SU-DHL-6 (cell line): Measurements from ENCODE around the gene ADGRD1.

Source experiments
- H2AFZ ChIP-seq: fragments of 200-600 bp; sonication (generic); 2 replicates; pipeline ENCODE4 v1.6.1; 2014; ENCODE audit warnings: low read depth, mild to moderate bottlenecking, moderate library complexity, mixed read lengths, antibody characterized with exemption, low read length; ENCODE audit not compliant: severe bottlenecking
- H3F3A ChIP-seq: fragments of 200-600 bp; shearing (Covaris generic); 2 replicates; pipeline ENCODE4 v1.6.0; 2016; ENCODE audit warnings: antibody characterized with exemption, mild to moderate bottlenecking; ENCODE audit not compliant: insufficient read depth
- H3K27ac ChIP-seq: fragments of 200-600 bp; sonication (generic); 2 replicates; pipeline ENCODE4 v1.5.1; 2016; ENCODE audit warnings: low read depth, mild to moderate bottlenecking, low read length, moderate library complexity, mixed read lengths
- H3K27me3 ChIP-seq: fragments of 200-600 bp; sonication (generic), shearing (Covaris generic); 2 replicates; pipeline ENCODE4 v1.6.0; 2014; ENCODE audit warnings: mild to moderate bottlenecking, low read length
- H3K36me3 ChIP-seq: fragments of 200-600 bp; sonication (generic); 2 replicates; pipeline ENCODE4 v1.6.1; 2014; ENCODE audit warnings: mild to moderate bottlenecking, low read length, mixed read lengths
- H3K4me2 ChIP-seq: fragments of 300-600, 200-600 bp; shearing (Covaris generic), sonication (generic); 2 replicates; pipeline ENCODE4 v1.6.0; 2014; ENCODE audit warnings: low read length, low read depth, mild to moderate bottlenecking; ENCODE audit not compliant: poor library complexity, severe bottlenecking
- H3K4me3 ChIP-seq: fragments of 200-600 bp; sonication (generic); 2 replicates; pipeline ENCODE4 v1.5.1; 2014; ENCODE audit warnings: antibody characterized with exemption, low read length, mild to moderate bottlenecking, mixed read lengths; ENCODE audit not compliant: insufficient read depth, poor library complexity, severe bottlenecking
- H3K79me2 ChIP-seq: fragments of 200-600 bp; sonication (generic); 2 replicates; pipeline ENCODE4 v1.6.1; 2014; ENCODE audit warnings: mild to moderate bottlenecking, low read length, moderate library complexity; ENCODE audit not compliant: insufficient read depth
- H3K9ac ChIP-seq: fragments of 200-600 bp; sonication (generic); 2 replicates; pipeline ENCODE4 v1.7.0; 2014; ENCODE audit warnings: mild to moderate bottlenecking, low read length
- H3K9me2 ChIP-seq: fragments of 200-600 bp; sonication (generic); replicated peaks from 2 replicates; pipeline ENCODE4 v1.6.1; 2014; ENCODE audit warnings: low read length; ENCODE audit not compliant: insufficient read depth
- H3K9me3 ChIP-seq: fragments of 200-600 bp; sonication (generic); 2 replicates; pipeline ENCODE4 v1.6.1; 2014; ENCODE audit warnings: low read length, mixed read lengths; ENCODE audit not compliant: insufficient read depth
- H4K20me1 ChIP-seq: fragments of 200-600 bp; sonication (generic); 2 replicates; pipeline ENCODE4 v1.6.1; 2014; ENCODE audit warnings: low read depth, mild to moderate bottlenecking, antibody characterized with exemption, low read length, moderate library complexity, mixed read lengths
- EZH2phosphoT487 ChIP-seq: fragments of 200-600 bp; sonication (generic), shearing (Covaris generic); conservative IDR thresholded peaks from 2 replicates; pipeline ENCODE4 v1.6.1; 2018; ENCODE audit warnings: mild to moderate bottlenecking, antibody characterized with exemption, low read length, moderate library complexity, mixed read lengths
- TF ChIP-seq, protein P1 (sequence below): fragments of 200-600 bp; sonication (generic); IDR thresholded peaks from one replicate; pipeline ENCODE4 v1.5.1; 2017; ENCODE audit warnings: antibody characterized with exemption, mild to moderate bottlenecking, low read length, moderate library complexity; ENCODE audit not compliant: insufficient read depth, poor library complexity, severe bottlenecking

The ADGRD1 gene

DNA sequence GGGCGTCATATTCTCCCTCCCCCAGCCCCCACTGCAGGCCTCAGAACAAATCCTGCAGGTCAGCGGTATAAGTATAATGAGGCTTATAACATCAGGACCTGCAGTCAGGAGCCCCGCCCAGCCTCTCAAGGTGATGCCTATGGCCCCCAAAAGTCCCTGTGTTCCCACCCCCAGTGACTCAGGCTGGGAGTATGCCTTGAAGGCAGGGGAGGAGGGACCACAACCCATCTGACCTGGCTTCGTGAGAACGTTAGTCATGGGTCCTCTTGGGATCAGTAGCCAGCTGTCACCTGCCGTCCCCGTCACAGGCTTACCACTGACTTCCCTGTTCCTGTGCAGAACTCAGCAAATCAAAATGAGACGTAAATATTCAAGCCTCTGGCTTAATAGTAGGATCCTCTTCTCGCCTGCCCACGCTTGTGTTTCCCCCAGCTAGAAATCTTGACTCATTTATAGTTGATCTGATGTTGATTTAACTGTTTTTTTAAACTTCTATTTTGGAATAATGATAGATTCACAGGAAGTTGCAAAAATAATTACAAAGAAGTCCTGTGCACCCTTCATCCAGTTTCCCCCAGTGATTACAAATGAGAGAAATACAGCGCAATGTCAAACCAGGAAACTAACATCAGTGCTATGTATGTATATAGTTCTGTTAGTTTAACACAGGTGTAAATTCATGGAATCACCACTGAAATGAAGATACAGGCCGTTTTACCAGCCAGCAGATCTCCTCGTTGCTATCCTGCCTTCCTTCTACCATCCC, 107.5 kb downstream of the ADGRD1 start:
- H3K27me3 ChIP-seq = no peaks in the 10 kb centered on the region
- H3K4me3 ChIP-seq = no peak overlapping the region
- no peaks in the 10 kb centered on the region for H3K9me2 ChIP-seq
- H4K20me1 ChIP-seq = no peaks in the 10 kb centered on the region
- no peaks in the 10 kb centered on the region for H3K79me2 ChIP-seq
- no peaks in the 10 kb centered on the region for H3K9me3 ChIP-seq
- no peak overlapping the region for H3K9ac ChIP-seq
- no peaks in the 10 kb centered on the region for H3K36me3 ChIP-seq
- no peaks in the 10 kb centered on the region for H3F3A ChIP-seq
- TF ChIP-seq EZH2phosphoT487 = no peak
- TF ChIP-seq, protein P1, sequence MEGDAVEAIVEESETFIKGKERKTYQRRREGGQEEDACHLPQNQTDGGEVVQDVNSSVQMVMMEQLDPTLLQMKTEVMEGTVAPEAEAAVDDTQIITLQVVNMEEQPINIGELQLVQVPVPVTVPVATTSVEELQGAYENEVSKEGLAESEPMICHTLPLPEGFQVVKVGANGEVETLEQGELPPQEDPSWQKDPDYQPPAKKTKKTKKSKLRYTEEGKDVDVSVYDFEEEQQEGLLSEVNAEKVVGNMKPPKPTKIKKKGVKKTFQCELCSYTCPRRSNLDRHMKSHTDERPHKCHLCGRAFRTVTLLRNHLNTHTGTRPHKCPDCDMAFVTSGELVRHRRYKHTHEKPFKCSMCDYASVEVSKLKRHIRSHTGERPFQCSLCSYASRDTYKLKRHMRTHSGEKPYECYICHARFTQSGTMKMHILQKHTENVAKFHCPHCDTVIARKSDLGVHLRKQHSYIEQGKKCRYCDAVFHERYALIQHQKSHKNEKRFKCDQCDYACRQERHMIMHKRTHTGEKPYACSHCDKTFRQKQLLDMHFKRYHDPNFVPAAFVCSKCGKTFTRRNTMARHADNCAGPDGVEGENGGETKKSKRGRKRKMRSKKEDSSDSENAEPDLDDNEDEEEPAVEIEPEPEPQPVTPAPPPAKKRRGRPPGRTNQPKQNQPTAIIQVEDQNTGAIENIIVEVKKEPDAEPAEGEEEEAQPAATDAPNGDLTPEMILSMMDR = no peak
- no peak overlapping the region for H3K27ac ChIP-seq
- no peak overlapping the region for H3K4me2 ChIP-seq
- no peak overlapping the region for H2AFZ ChIP-seq

DNA sequence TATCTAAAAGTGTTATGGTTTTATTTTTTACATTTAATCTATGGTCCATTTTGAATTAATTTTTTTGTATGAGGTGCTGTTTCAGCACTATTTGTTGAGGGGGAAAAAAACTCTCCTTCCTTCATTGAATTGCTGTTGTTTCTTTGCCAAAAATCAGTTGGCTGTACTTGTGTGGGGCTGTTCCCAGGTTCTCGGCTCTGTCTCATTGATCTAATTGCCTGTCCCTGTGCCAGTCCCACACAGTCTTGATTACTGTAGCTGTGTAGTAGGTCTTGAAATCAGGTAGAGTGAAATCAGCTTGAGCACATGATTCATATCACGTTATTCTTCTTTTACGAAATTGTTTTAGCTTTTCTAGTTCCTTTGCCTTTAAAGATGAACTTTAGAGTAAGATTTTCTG, 109.7 kb downstream of the ADGRD1 start:
- Histone ChIP-seq H3F3A (no peaks in the 10 kb centered on the region), H3K9ac (no peak overlapping the region), H3K4me3 (no peak overlapping the region), H3K27ac (no peak overlapping the region), H4K20me1 (no peaks in the 10 kb centered on the region), H3K4me2 (no peak overlapping the region), H3K79me2 (no peaks in the 10 kb centered on the region), H3K27me3 (no peaks in the 10 kb centered on the region), H3K9me3 (no peaks in the 10 kb centered on the region), H3K36me3 (no peaks in the 10 kb centered on the region), H3K9me2 (no peaks in the 10 kb centered on the region), H2AFZ (no peak overlapping the region)
- TF ChIP-seq, protein P1 = no peak
- TF ChIP-seq EZH2phosphoT487 = no peak

DNA sequence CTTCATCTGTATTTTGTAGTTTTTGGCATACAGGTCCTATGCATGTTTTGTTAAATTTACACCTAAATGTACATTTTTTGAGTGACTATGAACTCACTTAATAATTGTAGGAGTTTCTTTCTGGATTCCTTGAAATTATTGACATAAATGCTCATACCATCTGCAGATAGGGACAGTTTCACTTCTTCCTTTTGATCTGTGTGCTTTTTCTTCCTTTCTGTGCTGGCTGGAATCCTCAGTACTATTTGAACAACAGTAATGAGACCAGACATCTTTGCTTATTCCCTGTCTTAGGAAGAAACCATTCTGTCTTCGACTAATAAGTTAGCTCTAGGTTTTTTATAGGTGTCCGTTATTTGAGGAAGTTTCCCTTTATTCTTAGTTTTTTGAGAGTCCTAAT, 110.3 kb downstream of the ADGRD1 start:
- Histone ChIP-seq H3F3A (no peaks in the 10 kb centered on the region), H3K4me2 (no peak overlapping the region), H3K36me3 (no peaks in the 10 kb centered on the region), H3K9me2 (no peaks in the 10 kb centered on the region), H4K20me1 (no peaks in the 10 kb centered on the region), H3K79me2 (no peaks in the 10 kb centered on the region), H3K4me3 (no peak overlapping the region), H3K27ac (no peak overlapping the region), H3K9ac (no peak overlapping the region), H3K27me3 (no peaks in the 10 kb centered on the region), H3K9me3 (no peaks in the 10 kb centered on the region), H2AFZ (no peak overlapping the region)
- TF ChIP-seq EZH2phosphoT487 = no peak
- TF ChIP-seq, protein P1 = no peak
